ENCODE measurements around the gene ABHD17A. TPM values are rescaled to one million over a fixed set of nuclear protein-coding genes. Genes with fewer than 3 reads are reported as not detected.

The ABHD17A gene
- total and polyA plus RNA-seq, 2 of the 8 experiments (the other 6 are each of a cell fraction or from before 2014, with no cell fraction given): 41.2 to 87.4 TPM

DNA sequence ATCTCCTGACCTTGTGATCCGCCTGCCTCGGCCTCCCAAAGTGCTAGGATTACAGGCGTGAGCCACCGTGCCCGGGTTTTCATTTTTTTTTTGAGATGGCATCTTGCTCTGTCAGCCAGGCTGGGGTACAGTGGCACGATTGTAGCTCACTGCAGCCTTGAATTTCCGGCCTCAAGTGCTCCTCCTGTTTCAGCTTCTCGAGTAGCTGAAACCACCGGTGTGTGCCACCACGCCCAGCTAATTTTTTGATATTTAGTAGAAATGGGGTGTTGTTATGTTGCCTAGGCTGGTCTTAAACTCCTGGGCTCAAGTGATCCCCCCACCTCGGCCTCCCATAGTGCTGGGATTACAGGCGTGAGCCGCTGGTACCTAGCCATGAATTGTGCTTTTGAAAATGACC is 25.8 kb upstream of the ABHD17A start (continued):
- TF ChIP-seq, protein P1, sequence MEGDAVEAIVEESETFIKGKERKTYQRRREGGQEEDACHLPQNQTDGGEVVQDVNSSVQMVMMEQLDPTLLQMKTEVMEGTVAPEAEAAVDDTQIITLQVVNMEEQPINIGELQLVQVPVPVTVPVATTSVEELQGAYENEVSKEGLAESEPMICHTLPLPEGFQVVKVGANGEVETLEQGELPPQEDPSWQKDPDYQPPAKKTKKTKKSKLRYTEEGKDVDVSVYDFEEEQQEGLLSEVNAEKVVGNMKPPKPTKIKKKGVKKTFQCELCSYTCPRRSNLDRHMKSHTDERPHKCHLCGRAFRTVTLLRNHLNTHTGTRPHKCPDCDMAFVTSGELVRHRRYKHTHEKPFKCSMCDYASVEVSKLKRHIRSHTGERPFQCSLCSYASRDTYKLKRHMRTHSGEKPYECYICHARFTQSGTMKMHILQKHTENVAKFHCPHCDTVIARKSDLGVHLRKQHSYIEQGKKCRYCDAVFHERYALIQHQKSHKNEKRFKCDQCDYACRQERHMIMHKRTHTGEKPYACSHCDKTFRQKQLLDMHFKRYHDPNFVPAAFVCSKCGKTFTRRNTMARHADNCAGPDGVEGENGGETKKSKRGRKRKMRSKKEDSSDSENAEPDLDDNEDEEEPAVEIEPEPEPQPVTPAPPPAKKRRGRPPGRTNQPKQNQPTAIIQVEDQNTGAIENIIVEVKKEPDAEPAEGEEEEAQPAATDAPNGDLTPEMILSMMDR (IDR thresholded peaks at IDR 0.05; ENCODE audit: control extremely low read depth in 1 of 3, insufficient read depth in 1 of 3, low read depth in 1 of 3, low read length in 3 of 3): no peak
- TF ChIP-seq TEAD4 (IDR thresholded peaks at IDR 0.05; ENCODE audit: low read depth, low read length) (no peak), CBX8 (IDR thresholded peaks at IDR 0.05; ENCODE audit: borderline replicate concordance, low read depth, low read length) (no peak), SRF (IDR thresholded peaks at IDR 0.05; ENCODE audit: low read depth, low read length) (no peak), JUN (IDR thresholded peaks at IDR 0.05; ENCODE audit: low read depth, low read length) (no peak), CREB1 (IDR thresholded peaks at IDR 0.05) (no peak)
